GM10266 (cell line): ENCODE measurements around the gene LSM2.
"Not testable (repeated sequence)": the region's sequence is repeated elsewhere in the genome, so short reads cannot be mapped to it uniquely, and the experiment has no call there.

ENCODE experiments used
- DNase-seq: peaks from one replicate; pipeline ENCODE4 v3.0.0; 2012; ENCODE audit errors: extremely low spot score
- CTCF ChIP-seq: IDR thresholded peaks from 2 replicates; pipeline ENCODE4 v1.5.1; 2012; ENCODE audit warnings: mild to moderate bottlenecking, low read depth; ENCODE audit not compliant: control insufficient read depth, insufficient read depth; ENCODE audit errors: missing control alignments

LSM2 gene

GRCh38 chr6:31806470-31807272, at the start of gene LSM2:
Gene LSM2 (minus strand): TSS chr6:31806966. CDS start chr6:31806757, 209 bp downstream.
- peak; percentile 99 for DNase-seq
- peak; percentile 40 for TF ChIP-seq CTCF

- not testable (repeated sequence) for DNase-seq
These were observed 45.4 kb upstream of the LSM2 start for GRCh38 chr6:31851980-31852718.

GRCh38 chr6:31851485-31851832, 44.7 kb upstream of the LSM2 start:
- no peak for DNase-seq

GRCh38 chr6:31850765-31851484, 44.2 kb upstream of the LSM2 start:
- TF ChIP-seq CTCF, result no peak
- DNase-seq, result no peak

More at GRCh38 chr6:31851485-31851832, 44.7 kb upstream of the LSM2 start:
- no peak for TF ChIP-seq CTCF

GRCh38 chr6:31847276-31847978, 40.7 kb upstream of the LSM2 start:
- DNase-seq, result no peak
- no peak for TF ChIP-seq CTCF

GRCh38 chr6:31844507-31844906, 37.7 kb upstream of the LSM2 start:
- no peak for DNase-seq
- TF ChIP-seq CTCF, result no peak

GRCh38 chr6:31842053-31842452, 35.3 kb upstream of the LSM2 start:
- DNase-seq, result no peak
- TF ChIP-seq CTCF, result no peak

- DNase-seq, result not testable (repeated sequence)
These were observed 33.0 kb upstream of the LSM2 start for GRCh38 chr6:31839779-31840126.
